ENCODE results near the gene AP4M1.

DNA sequence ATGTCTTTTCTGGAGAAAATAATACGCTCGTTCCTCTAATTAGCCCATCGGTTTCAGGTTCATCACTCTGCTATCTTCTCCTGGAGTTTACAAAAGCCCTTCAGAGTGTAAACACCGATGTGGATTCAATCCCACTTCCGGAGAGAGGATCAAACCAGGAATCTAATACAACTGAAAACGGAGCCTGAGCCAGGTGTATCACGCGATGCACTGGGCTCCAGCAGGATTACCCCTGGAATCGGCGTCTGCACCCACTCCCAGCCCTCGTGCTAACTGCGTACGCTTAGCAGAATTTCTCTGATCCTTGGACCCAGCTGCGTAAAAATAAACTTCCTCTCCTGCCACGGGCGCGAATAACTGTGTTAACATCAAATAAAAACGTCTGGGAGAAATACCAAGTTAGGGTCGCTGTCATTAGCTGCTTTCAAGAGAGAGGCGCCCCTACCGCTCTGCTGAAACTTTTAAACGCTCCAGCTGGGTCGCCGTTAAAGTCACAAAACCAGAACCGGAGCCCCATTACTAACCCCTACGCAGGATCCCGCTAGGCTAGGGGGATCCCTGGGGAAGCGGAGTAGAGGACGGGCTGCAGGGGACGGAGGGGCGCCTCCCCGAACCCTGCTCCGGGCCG lies 20.4 kb upstream of the AP4M1 start:
- TF ChIP-seq CTCF (conservative IDR thresholded peaks at IDR 0.05; ENCODE audit: low read length) (no peak), EZH2phosphoT487 (IDR thresholded peaks at IDR 0.05; ENCODE audit: borderline replicate concordance, low read depth, low read length) (no peak)

All from OCI-LY7 (cell line).